HL-60 (cell line): ENCODE measurements around the gene TRAPPC6A.

Experiments
- DNase-seq, 2 experiments: peaks; one replicate each; pipeline ENCODE4 v3.0.0-alpha.2; 2010 to 2020; ENCODE audit warnings: low read depth in 1 of 2, low spot score in 1 of 2
- H3K27ac ChIP-seq: fragments of 250-450 bp; sonication (Bioruptor Pico); replicated peaks from 2 replicates; pipeline ENCODE4 v1.5.1; 2020; ENCODE audit warnings: mild to moderate bottlenecking, moderate library complexity
- H3K27me3 ChIP-seq: fragments of 250-450 bp; sonication (Bioruptor Pico); 2 replicates; pipeline ENCODE4 v1.5.1; 2021; ENCODE audit warnings: mild to moderate bottlenecking, moderate library complexity; ENCODE audit not compliant: insufficient read depth, poor library complexity, severe bottlenecking
- H3K4me3 ChIP-seq: replicated peaks from 2 replicates; pipeline ENCODE4 v1.5.1; 2011; ENCODE audit warnings: mild to moderate bottlenecking, control low read depth, low read length; ENCODE audit not compliant: insufficient read depth
- CTCF ChIP-seq: IDR thresholded peaks from one replicate; pipeline ENCODE4 v1.5.1; 2011; ENCODE audit warnings: low read length, control low read depth, inconsistent platforms; ENCODE audit not compliant: insufficient read depth
- GABPA ChIP-seq: IDR thresholded peaks from 2 replicates; pipeline ENCODE4 v1.6.1; 2012; ENCODE audit warnings: low read depth
- POLR2AphosphoS5 ChIP-seq: IDR thresholded peaks from 2 replicates; pipeline ENCODE4 v1.6.1; 2012; ENCODE audit warnings: low read depth
- REST ChIP-seq: IDR thresholded peaks from 2 replicates; pipeline ENCODE4 v1.6.1; 2012; ENCODE audit warnings: low read depth; ENCODE audit not compliant: insufficient replicate concordance
- SPI1 ChIP-seq: IDR thresholded peaks from 2 replicates; pipeline ENCODE4 v1.6.1; 2012; ENCODE audit warnings: low read depth, mild to moderate bottlenecking, borderline replicate concordance

TRAPPC6A gene

GRCh38 chr19:45142016-45142725 is 35.9 kb downstream of the TRAPPC6A start:
- Histone ChIP-seq H3K27me3 (no peaks in the 10 kb centered on the region), H3K4me3 (no peak overlapping the region), H3K27ac (no peak overlapping the region)
- no peak for DNase-seq
- TF ChIP-seq POLR2AphosphoS5, result no peak

- no peak for DNase-seq
Measured at GRCh38 chr19:45141203-45141900, 36.7 kb downstream of the TRAPPC6A start.

GRCh38 chr19:45140533-45140932 is 37.5 kb downstream of the TRAPPC6A start:
- no peak overlapping the region for H3K4me3 ChIP-seq
- no peak overlapping the region for H3K27ac ChIP-seq
- DNase-seq, result no peak
- H3K27me3 ChIP-seq, result no peaks in the 10 kb centered on the region
- no peak for TF ChIP-seq SPI1
- no peak for TF ChIP-seq CTCF
- TF ChIP-seq REST, result no peak
- no peak for TF ChIP-seq POLR2AphosphoS5
- TF ChIP-seq GABPA, result no peak

More at GRCh38 chr19:45141203-45141900, 36.7 kb downstream of the TRAPPC6A start:
- Histone ChIP-seq H3K27me3 (no peaks in the 10 kb centered on the region), H3K4me3 (no peak overlapping the region), H3K27ac (no peak overlapping the region)
- no peak for TF ChIP-seq GABPA
- TF ChIP-seq POLR2AphosphoS5, result no peak
- no peak for TF ChIP-seq REST
- no peak for TF ChIP-seq SPI1
- no peak for TF ChIP-seq CTCF

GRCh38 chr19:45140144-45140503 is 37.9 kb downstream of the TRAPPC6A start:
- DNase-seq, result no peak
- TF ChIP-seq REST, result no peak
- no peak for TF ChIP-seq SPI1
- TF ChIP-seq GABPA, result no peak
- TF ChIP-seq POLR2AphosphoS5, result no peak
- no peak for TF ChIP-seq CTCF
- no peaks in the 10 kb centered on the region for H3K27me3 ChIP-seq
- H3K27ac ChIP-seq, result no peak overlapping the region
- no peak overlapping the region for H3K4me3 ChIP-seq
